GM18519 (cell line): ENCODE results near the gene KCNH8.
"Not testable (repeated sequence)": the region's sequence is repeated elsewhere in the genome, so short reads cannot be mapped to it uniquely, and the experiment has no call there.

Experiments
- ATAC-seq: cut with Tn5 transposase; IDR thresholded peaks from one replicate; pipeline ENCODE4 v1.9.1; 2021; ENCODE audit warnings: mild to moderate bottlenecking, moderate library complexity; ENCODE audit not compliant: unreplicated experiment, low FRiP score

Gene KCNH8

GRCh38 chr3:19171794-19172193, 23.5 kb downstream of the KCNH8 start:
- no peak for ATAC-seq

- ATAC-seq: no peak
Measured at GRCh38 chr3:19173945-19174344, 25.6 kb downstream of the KCNH8 start.

GRCh38 chr3:19183584-19183983, 35.3 kb downstream of the KCNH8 start:
- no peak for ATAC-seq

GRCh38 chr3:19190126-19190525, 41.8 kb downstream of the KCNH8 start:
- ATAC-seq: no peak

GRCh38 chr3:19190602-19191001, 42.3 kb downstream of the KCNH8 start:
- no peak for ATAC-seq

- ATAC-seq: no peak
Measured at GRCh38 chr3:19199131-19199530, 50.8 kb downstream of the KCNH8 start.

GRCh38 chr3:19202303-19202702, 54.0 kb downstream of the KCNH8 start:
- no peak for ATAC-seq

GRCh38 chr3:19202754-19203153, 54.4 kb downstream of the KCNH8 start:
- ATAC-seq: no peak

GRCh38 chr3:19206540-19206939, 58.2 kb downstream of the KCNH8 start:
- ATAC-seq: no peak

- ATAC-seq: no peak
Measured at GRCh38 chr3:19213603-19214220, 65.4 kb downstream of the KCNH8 start.

GRCh38 chr3:19215427-19215826, 67.1 kb downstream of the KCNH8 start:
- ATAC-seq: no peak

GRCh38 chr3:19216669-19217337, 68.5 kb downstream of the KCNH8 start:
- ATAC-seq: no peak

GRCh38 chr3:19220311-19220710, 72.0 kb downstream of the KCNH8 start:
- ATAC-seq: no peak

GRCh38 chr3:19221081-19221480, 72.8 kb downstream of the KCNH8 start:
- ATAC-seq: no peak

- ATAC-seq: no peak
Measured at GRCh38 chr3:19226479-19226878, 78.2 kb downstream of the KCNH8 start.

GRCh38 chr3:19228167-19228566, 79.9 kb downstream of the KCNH8 start:
- no peak for ATAC-seq

- no peak for ATAC-seq
Measured at GRCh38 chr3:19229086-19229485, 80.8 kb downstream of the KCNH8 start.

GRCh38 chr3:19229881-19230280, 81.6 kb downstream of the KCNH8 start:
- peak; percentile 72 for ATAC-seq

- no peak for ATAC-seq
Measured at GRCh38 chr3:19231792-19232461, 83.6 kb downstream of the KCNH8 start.

- no peak for ATAC-seq
Measured at GRCh38 chr3:19232566-19232965, 84.3 kb downstream of the KCNH8 start.

- ATAC-seq: not testable (repeated sequence)
Measured at GRCh38 chr3:19233882-19234784, 85.8 kb downstream of the KCNH8 start.
